ENCODE measurements around the gene CCDC181.
"Not testable (repeated sequence)": the region's sequence is repeated elsewhere in the genome, so short reads cannot be mapped to it uniquely, and the experiment has no call there.

CCDC181 gene

GRCh38 chr1:169402578-169402977, 24.7 kb downstream of the CCDC181 start:
- not testable (repeated sequence) for DNase-seq (ENCODE audit: low read depth in 2 of 2, low spot score in 1 of 2)

- DNase-seq (ENCODE audit: low read depth in 2 of 2, low spot score in 1 of 2): no peak
These were observed 31.3 kb downstream of the CCDC181 start for GRCh38 chr1:169395955-169396354.

- DNase-seq (ENCODE audit: low read depth in 2 of 2, low spot score in 1 of 2): no peak
These were observed 34.9 kb downstream of the CCDC181 start for GRCh38 chr1:169392406-169392805.

- DNase-seq (ENCODE audit: low read depth in 2 of 2, low spot score in 1 of 2): no peak
These were observed 37.0 kb downstream of the CCDC181 start for GRCh38 chr1:169390303-169390702.

GRCh38 chr1:169387399-169387798, 39.9 kb downstream of the CCDC181 start:
- no peak for DNase-seq (ENCODE audit: low read depth in 2 of 2, low spot score in 1 of 2)

GRCh38 chr1:169383449-169383848, 43.8 kb downstream of the CCDC181 start:
- no peak for DNase-seq (ENCODE audit: low read depth in 2 of 2, low spot score in 1 of 2)

GRCh38 chr1:169381162-169381561, 46.1 kb downstream of the CCDC181 start:
- no peak for DNase-seq (ENCODE audit: low read depth in 2 of 2, low spot score in 1 of 2)

GRCh38 chr1:169371404-169371803, 55.9 kb downstream of the CCDC181 start:
- DNase-seq (ENCODE audit: low read depth in 2 of 2, low spot score in 1 of 2): no peak

GRCh38 chr1:169368406-169368769, 58.9 kb downstream of the CCDC181 start:
- peak; percentile 2 to 9 for DNase-seq (ENCODE audit: low read depth in 2 of 2, low spot score in 1 of 2)

- DNase-seq (ENCODE audit: low read depth in 2 of 2, low spot score in 1 of 2): peak; percentile 95 to 97
These were observed 59.4 kb downstream of the CCDC181 start, which contains the start of the genes BLZF1 and NME7 for GRCh38 chr1:169367686-169368405. BLZF1 (plus strand) TSS chr1:169368195; CDS start chr1:169369523, 1,328 bp downstream. NME7 (minus strand) TSS chr1:169367797; CDS start chr1:169367710, 87 bp downstream.

GRCh38 chr1:169367096-169367685, 60.1 kb downstream of the CCDC181 start:
- no peak for DNase-seq (ENCODE audit: low read depth in 2 of 2, low spot score in 1 of 2)

GRCh38 chr1:169364948-169365347, 62.3 kb downstream of the CCDC181 start:
- no peak for DNase-seq (ENCODE audit: low read depth in 2 of 2, low spot score in 1 of 2)

GRCh38 chr1:169363046-169363730, 64.1 kb downstream of the CCDC181 start:
- no peak for DNase-seq (ENCODE audit: low read depth in 2 of 2, low spot score in 1 of 2)

GRCh38 chr1:169361281-169361680, 66.0 kb downstream of the CCDC181 start:
- DNase-seq (ENCODE audit: low read depth in 2 of 2, low spot score in 1 of 2): no peak

- DNase-seq (ENCODE audit: low read depth in 2 of 2, low spot score in 1 of 2): no peak
These were observed 66.9 kb downstream of the CCDC181 start for GRCh38 chr1:169360415-169360814.

GRCh38 chr1:169348383-169349036, 78.8 kb downstream of the CCDC181 start:
- no peak for DNase-seq (ENCODE audit: low read depth in 2 of 2, low spot score in 1 of 2)

- DNase-seq (ENCODE audit: low read depth in 2 of 2, low spot score in 1 of 2): no peak
These were observed 79.4 kb downstream of the CCDC181 start for GRCh38 chr1:169347688-169348382.

- no peak for DNase-seq (ENCODE audit: low read depth in 2 of 2, low spot score in 1 of 2)
These were observed 81.2 kb downstream of the CCDC181 start for GRCh38 chr1:169346036-169346589.

- no peak for DNase-seq (ENCODE audit: low read depth in 2 of 2, low spot score in 1 of 2)
These were observed 81.8 kb downstream of the CCDC181 start for GRCh38 chr1:169345511-169345910.
